DMS153 (cell line): ENCODE data around the gene FGD1.

Experiments
- DNase-seq: peaks from one replicate; lab custom pipeline; 2025; lab: John Stamatoyannopoulos, UW

FGD1 gene

GRCh38 chrX:54397113-54397512, 98.9 kb downstream of the FGD1 start:
- DNase-seq, result no peak
